Activated CD4-positive, alpha-beta T cell treated with anti-CD3 and anti-CD28 coated beads, Interleukin-2, amount 50 U/mL, for 4 hours (primary cell): ENCODE data around the gene NPC1.
A peak's percentile ranks its signal among the peaks of the same experiment; 100 is the strongest.

Source experiments
- DNase-seq, 2 experiments: peaks; one replicate each; pipeline ENCODE4 v3.0.0-alpha.2; 2020

NPC1 gene

DNA sequence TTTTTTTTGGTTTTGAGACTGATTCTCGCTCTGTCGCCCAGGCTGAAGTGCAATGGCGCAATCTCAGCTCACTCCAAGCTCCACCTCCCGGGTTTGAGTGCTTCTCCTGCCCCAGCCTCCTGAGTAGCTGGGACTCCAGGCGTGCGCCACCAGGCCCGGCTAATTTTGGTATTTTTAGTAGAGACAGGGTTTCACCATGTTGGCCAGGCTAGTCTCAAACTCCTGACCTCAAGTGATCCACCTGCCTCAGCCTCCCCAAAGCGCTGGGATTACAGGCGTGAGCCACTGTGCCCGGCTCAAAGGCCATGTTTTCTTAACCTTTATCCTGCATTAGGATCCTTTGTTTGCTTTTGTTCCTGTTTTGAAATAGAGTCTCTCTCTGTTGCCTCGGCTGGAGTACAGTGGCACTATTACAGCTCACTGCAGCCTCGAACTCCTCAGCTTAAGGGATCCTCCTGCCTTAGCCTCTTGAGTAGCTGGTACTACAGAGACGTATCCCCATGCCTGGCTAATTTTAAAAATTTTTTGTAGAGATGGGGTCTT lies 41.0 kb downstream of the NPC1 start:
- DNase-seq, result no peak

DNA sequence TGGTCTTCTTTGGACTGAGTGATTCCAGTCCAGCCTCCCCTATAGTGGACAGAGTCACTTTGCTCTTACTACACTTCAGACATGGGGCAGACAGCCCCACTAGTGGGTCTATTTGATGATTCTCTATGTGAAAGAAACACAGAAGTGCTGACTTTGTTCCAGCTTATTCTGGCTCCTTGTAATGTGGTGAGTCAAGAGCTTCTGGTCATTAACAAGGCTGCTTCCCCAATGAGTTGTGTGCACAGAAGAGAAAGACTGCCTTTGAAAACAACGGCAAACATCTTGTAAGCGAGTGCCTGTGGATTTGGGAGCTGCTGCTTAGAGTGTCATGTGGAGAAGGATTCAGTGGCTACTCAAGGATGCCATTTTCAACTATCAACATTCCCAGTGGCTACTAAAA lies 43.8 kb downstream of the NPC1 start:
- DNase-seq, result no peak

DNA sequence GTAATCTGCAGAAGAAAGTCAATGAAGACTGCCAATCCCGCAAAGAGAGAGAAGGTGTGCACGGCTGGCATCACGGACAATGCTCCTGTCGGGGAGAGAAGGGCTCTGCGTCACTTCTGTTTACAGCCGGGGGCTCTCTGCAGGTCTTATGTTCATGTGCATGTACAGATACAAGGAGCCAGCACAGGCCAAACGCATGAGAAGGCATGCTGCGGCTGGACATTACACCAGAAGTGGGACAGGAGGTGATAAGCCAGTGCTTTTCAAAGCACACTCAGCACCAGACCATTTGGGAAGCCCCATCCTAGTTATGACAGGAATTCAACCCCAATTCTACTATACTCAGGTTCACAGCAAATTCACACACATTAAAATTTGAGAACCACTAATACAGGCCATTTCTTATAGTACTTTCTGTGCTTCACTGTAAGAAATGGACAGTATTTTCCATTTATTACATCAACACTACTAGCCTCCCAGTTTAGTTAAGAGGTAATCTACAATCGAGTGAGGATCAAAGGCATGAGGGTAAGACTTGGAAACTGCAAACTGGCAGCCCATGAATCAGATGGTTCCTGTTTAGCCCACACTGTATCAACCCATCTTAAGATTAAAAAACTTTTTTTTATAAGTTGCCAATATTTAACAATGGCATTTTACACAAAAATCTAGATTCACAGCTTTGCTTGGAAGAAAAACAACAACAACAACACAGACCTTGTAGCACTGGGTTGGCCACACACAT lies 44.8 kb downstream of the NPC1 start:
- DNase-seq, result no peak

DNA sequence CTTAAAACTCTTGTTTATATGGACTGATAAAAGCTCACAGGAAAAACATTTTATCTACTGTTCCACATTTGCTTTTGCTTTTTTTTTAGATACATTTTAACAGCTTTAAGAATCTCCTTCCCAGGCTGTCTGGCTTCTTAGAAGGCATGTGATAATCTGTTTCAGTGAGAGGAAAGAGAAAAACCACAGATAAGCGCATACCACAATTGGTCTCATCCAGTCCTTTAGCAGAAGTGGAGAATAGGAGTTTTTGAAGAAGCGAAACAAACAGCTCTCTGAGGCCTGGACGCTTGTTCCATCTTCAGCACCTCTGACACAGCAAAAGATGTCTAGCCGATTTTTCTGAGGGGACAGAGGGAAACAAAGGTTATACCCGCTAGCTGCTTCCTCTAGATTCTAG lies 45.4 kb downstream of the NPC1 start:
- peak in 1 of 2 experiments; percentile 6 for DNase-seq

DNA sequence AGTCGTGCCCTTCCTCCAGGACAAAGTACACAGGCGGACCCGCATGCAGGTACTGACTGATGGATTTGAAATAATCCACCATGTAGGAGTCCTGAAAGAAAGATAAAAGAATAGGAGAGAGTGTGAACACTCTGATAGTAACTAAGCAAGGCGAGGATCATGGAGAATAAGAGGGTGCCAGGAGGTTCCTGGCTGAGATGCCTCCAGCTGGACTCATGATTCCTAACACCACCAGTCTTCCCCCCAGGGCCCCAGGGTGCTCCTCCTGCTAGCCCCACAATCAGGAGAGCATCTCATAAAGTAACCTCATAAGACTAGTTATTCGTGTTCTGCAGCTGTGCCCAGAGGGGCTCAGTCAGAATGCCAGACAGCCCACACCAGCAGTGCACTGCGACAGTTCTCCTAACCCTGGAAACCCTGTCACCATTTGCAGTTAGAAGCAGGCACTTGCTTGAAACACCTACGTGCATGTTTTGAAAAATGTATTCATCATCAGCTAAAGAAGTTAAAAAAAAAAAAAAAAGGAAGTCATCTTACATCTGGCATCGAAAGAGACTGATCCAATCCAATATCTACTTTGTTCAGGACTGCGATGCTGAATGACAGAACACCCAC lies 46.3 kb downstream of the NPC1 start:
- no peak for DNase-seq

DNA sequence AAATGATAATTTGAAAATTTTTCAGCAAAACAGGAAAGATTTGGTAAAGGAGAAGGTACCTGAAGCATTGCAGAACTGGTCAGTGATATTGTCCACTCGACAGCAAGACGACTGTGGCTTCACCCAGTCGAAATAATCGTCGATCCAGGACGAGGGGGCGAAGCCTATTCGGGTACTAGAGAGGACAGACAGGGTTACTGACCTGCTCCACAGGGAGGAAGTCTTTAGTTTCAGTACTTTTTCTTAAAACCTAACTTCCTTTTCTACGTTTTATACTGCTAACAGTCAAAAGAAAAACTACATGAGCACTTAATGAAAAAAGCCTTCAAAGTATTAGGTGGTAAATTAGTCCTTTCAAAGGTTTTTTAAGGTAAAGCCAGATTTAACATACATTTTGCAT lies 47.0 kb downstream of the NPC1 start:
- no peak for DNase-seq

DNA sequence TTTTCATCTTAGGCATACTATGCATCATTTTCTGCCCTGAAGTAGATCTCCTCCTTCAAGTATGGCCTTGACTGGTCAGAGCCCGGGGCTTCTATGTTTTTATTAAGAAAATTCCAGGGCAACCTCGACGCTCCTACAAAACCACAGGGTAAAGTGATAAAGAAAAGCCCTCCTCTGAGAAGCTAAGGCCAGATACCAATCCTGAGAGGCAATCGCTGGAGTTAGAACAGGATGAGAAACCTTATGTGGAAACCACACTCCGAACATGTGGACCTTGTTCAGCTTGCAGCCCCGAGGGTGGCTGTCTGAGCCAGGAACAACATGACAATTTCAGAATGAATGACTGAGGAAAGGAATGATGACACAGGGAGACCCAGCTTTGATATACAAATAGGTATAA lies 47.4 kb downstream of the NPC1 start:
- no peak for DNase-seq

DNA sequence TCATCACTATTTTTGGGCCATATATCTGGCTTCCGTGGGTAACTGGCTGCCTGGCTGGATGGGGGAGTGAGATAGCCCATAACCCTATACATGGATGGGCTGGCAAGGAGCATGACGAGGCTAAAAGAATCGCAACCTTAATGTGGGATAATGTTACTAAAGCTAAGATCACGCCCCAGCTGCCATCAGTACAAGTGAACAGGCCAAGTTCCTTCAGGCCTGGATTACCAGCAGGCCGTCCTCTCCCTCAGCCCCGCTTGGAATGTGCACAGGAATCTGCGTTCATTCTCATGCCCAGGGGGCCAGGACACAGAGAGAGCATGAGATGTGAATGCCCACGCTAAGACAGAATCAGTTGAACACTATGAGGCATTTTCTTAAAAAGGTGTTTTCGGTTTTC lies 48.3 kb downstream of the NPC1 start:
- no peak for DNase-seq

DNA sequence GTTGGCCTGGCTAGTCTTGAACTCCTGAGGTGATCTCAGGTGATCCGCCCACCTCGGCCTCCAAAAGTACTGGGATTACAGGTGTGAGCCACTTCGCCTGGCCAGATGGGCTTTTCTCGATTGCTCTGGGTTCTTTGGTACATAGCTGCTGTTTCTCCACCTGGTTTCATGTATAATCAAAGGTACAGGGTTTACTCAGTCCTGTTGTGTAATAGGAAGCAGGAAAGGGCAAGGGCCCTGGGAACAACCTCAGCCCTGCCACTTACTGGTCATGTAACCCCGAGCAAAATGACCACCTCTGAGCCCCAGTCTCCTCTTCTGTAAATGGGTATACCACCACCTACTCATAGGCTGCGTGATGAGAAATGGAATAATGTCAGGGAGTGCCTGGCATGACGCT lies 49.0 kb downstream of the NPC1 start:
- DNase-seq, result no peak

DNA sequence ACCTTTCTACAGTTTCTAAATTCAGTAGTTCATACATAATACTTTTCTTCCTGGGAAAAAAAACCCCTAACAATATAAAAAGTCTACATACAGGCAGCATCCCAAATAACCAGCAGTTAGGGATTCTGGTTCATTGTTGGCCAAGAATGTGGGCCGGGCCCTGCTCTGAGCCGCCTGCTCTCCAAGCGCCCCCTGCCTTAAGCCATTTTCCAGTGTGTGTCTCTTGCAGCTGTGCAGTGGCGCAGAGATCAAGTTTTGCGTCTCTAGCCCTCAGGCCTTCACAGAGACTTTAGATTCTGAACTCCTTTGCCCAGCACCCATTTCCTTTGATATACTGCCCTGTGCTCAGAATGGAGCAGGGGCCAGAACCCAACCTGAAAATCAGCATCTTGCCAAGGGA lies 50.1 kb downstream of the NPC1 start:
- no peak for DNase-seq

DNA sequence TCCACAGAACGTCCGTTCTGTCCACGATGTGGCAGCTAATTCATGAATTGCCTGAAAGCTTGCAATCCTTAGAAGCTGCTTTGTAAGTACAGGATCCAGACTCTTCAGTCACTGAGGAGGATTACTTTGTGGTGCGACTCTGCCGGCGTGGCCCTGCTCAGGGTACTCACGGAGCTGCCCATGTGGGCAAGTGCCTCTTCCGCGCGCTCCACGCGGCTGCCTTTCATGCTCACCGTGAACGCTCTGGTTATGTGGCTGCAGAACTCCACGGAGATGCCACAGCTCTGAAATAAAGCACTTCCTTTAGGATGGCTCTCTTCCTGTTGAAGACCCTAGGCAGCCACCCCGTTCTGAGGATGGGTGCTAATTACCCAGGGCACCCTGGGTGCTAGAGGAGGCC lies 52.0 kb downstream of the NPC1 start:
- no peak for DNase-seq

DNA sequence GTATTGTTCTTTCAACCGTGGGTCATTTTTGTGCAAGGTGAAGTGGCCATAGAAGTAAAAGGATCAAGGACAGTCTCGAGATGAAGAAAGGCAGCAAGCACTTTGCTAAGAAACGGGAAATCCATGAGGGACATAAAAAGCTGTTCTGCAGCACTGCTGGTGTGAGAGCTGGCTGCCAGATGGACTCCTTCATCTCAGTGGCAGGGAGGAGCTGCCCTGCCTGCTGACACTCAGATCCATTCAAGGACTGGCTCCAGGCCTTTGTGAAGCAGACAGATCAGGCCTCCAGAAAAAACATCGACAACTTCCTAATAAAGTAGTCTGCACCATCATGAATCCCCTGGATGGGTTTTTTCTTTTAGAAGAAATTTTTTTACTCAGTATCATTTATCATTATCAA lies 53.5 kb downstream of the NPC1 start:
- no peak for DNase-seq

DNA sequence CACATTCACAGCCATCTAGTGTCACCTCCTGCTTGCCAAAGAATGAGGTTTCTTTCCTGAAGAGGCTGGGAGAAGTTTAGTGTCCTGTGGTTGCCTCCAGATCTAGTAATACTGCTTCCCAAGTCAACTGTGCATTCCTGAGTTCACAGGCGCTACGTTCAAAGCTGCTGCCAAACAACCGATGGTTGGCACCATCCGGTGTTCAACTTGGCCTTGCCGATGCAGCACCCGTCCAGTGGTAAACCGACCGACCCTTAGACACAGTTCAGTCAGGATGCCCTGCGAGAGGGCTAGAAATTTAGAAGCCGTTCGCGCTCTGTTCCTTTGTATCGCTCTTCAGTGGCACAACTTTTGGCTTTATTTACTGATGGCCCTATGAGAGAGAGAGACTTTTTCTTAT lies 54.4 kb downstream of the NPC1 start:
- DNase-seq, result no peak

DNA sequence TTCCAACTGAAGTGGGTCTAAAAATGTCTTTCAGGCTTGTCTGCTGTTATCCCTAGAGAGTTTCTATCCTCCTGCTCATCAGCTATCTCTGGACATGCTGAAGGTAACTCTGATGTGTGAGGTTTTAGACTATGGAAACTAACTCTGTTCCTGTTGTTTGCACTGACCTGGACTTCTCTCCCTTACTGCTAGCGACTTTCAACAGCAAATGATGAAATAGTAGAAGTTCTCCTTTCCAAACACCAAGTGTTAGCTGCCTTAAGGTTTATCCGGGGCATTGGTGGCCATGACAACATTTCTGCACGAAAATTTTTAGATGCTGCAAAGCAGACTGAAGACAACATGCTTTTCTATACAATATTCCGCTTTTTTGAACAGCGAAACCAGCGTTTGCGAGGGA lies 56.1 kb downstream of the NPC1 start:
- no peak for DNase-seq

DNA sequence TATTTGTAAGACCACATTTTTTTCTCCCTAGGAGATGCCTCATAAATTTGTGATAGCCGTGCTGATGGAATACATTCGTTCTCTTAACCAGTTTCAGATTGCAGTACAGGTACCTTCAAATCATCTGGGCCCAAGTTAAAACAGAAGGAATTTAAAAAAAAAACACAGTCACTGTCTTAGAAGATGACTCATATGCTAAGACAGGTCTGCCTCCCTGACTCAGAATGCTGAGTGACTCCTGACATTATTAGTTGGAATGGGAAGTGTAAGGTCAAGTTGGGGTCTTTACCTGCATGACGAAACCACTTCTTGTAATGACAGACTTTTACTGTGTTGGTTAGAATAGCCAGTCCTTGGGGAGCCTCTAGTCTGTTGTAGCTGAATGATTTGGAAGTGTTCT lies 56.7 kb downstream of the NPC1 start:
- no peak for DNase-seq

DNA sequence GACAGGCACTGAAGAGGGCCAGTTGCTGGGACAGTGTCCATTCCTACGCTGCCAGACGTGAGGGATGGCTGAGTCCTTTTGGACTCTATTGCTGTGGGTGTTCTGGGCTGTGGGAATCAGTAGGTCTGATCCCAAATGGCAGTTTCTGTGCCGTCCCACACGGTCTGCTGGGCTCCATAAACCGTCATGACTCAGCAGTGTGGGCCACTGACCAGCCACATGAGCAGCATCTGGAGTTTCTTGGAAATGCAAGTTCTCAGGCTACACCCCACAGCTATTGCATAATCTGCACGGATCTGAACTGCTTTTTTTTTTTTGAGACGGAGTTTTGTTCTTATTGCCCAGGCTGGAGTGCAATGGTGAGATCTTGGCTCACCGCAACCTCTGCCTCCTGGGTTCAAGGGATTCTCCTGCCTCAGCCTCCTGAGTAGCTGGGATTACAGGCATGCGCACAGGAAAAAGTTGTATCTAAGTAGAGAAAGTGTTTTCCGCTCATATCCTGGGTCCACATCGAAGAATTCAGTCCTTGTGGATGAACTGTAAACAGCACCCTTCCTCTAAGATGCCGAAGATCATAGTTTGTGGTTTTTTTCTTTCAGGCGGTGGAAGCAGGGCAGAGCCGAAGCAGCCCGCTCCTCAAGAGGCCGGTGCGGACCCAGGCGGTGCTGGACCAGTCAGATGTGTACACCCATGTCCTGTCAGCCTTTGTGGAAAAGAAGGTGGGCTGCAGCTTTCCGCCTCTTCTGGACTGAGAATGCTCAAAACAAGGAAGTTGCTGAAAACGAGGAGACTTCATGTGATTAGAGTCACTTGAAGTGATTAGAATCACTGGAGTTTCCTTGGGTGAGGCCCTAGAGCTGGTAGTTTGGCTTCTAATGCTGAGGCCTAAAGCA lies 57.5 kb downstream of the NPC1 start:
- no peak for DNase-seq

DNA sequence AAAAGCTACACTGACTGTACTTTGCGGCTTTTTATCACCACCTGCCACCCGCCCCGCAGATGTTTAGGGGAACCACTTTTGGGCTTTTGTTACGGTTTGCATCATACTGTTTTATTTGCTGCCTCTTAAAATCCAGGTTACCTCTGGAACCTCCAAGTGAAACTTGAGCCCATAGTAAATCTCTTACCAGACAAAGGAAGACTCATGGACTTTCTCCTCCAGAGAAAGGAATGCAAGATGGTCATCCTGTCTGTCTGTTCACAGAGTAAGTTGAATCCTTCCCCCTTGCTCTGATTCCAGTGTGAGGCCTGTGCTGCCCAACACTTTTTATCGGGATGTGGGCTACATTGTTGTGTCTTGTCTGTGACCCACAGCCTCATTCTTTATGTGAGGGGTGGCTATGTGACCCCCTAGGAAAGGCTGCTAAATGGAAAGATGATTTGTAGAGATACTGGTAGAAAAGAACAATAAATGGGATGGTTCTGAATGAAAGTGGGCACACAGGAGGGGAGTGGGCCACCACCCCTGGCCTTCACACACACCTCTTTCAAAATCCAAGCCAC lies 59.7 kb downstream of the NPC1 start:
- no peak for DNase-seq

DNA sequence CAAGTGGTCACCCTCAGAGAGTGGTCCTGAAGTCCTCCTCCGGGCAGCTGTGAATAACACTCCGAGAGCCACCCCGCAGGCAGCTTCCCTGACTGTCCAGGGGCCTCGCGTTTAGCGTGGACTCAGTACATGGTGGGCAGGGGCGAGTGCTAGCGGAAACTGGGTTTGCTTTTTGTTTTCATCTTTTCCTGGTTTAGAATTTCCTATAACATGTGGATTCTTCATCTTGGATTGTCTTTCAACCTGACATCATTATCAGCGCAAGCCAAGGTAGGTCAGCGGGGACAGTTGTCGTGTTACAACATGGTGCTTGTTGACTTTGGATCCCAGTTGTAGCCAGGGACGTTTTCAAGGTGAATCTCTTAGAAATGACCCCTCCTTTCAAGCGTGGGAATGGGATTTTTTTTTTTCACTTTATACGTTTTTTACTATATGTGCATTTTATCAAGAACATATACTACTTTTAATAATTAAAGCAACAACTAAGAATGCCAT lies 62.0 kb downstream of the NPC1 start:
- DNase-seq, result no peak

DNA sequence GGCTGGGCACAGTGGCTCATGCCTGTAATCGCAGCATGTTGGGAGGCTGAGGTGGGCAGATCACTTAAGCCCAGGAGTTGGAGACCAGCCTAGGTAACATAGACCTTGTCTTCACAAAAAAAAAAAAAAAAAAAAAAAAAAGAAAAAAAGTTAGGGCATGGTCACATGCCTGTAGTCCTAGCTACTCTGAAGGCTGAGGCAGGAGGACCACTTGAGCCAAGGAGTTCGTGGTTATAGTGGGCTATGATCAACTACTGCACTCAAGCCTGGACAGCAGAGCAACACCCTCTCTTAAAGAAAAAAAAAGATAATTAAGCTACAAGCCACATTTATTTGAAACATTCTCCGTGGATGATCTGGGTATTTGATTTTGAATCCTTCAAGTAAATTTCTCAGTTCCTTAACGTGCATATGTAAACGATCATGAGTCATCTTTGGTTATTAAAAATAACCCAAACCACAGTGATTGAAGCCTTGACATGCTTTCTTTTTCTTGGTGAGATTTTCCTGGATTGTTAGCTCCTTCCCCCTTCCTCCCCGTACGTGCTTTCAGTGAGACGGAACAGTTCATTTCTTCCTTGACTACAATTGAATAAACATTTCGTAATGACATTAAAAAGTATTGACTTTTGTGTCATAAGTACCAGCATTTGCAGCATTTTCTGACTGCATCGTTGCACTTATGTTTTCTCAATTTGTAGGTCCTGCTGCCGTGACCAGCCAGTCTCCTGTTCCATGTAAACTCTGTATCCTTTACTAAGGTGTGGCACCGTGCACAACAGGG lies 62.7 kb downstream of the NPC1 start:
- no peak for DNase-seq

DNA sequence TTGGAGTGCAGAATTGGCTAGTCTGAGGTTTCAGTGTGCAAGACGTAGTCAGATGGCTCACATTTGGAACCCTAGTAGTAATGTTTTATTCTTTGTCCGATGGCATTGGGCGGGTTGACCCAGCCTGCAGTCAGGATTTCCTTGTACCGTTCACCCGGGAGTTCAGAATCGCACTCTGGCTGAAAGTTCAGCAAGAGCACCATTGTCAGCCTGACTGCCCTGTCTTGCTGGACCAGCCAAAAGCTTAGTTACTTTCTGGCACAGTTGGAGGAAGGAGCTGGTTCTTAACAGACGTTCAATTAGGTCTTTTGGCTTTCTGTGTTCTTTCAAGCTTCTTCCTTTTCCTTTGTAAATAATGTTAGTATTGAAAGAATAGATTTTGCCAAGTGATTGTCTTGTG lies 64.4 kb downstream of the NPC1 start:
- DNase-seq, result no peak

DNA sequence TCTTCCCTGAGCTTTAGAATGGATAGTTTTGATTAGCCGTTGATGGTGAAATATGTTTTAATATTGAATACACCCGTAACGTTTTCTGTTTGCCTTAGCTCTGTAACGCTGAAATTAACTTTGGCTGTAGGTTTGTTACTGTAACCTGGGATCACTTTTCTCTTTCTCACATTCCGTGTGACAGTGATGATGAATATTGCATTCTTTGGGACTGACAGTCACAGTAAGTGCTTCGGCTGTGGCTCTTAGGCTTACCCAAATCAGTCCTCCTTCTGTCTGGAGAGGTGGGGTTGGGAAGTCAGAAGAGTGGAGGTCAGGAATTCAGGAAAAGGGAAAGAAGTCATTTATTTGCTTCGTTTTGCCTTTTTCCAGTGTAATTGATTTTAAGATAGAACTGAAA lies 65.0 kb downstream of the NPC1 start:
- DNase-seq, result no peak

DNA sequence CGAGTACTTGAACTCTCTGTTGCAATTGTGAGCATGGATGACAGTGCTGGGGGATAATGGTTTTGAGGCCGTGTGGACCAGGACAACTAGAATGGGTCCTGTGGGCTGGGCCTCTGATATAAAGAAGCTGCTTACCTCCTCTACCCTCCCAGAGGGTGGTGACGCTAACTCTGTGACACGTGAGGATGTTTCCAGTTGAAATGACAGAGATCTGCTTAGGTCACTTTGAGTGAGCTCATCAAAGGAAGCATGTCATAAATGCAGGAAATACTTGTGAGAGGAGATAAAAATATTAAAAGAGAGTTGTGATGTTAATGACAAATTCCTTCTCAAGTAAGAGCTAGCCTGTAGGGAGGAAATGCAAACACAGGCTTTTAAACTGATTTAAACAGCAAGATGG lies 66.6 kb downstream of the NPC1 start:
- DNase-seq, result no peak
